Measurements from ENCODE around the gene PALMD. TPM values are rescaled to one million over a fixed set of nuclear protein-coding genes. Genes with fewer than 3 reads are reported as not detected.

The PALMD gene
- total RNA-seq, 2 experiments from 2014 or later, result not detected

DNA sequence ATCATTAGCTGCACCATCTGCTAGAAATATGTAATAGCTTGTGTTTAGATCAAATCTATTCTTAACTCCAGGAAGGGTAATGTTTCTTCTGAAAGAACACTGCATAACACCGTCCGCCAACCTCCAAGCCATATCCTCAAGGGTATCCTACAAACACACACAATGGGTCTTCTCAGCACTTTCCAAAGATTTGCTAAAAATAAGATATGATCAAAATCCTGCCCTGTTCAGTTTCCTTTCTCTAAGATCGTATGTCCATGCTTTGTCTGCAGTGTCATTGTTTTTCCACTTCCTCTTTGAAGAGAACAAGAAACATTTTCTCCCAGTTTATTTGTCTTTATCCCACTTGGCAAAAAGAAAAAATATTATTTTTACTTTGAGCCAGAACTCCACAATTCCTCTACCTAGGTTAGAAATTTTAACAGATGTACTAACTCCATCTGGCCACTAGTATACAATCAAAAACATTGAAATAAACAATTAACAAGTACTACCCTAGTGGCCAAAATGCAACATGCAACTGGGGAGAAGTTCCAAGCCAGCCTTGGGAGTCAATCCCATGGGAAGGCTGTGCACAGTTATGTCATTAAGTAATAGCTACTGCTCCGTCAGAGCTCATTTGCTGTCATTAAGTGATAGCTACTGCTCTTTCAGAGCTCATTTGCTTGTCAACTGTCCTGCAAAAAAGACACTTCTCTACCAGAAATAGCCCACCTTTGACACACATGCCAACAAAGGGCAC is 82.8 kb downstream of the PALMD start:
- Mint-ChIP-seq H3K4me1 (no peaks in the 10 kb centered on the region), H3K36me3 (ENCODE audit: low read depth) (no peaks in the 10 kb centered on the region), H3K27me3 (no peaks in the 10 kb centered on the region), H3K4me3 (no peak overlapping the region), H3K27ac (no peak overlapping the region), H3K9me3 (no peaks in the 10 kb centered on the region)
- ChIA-PET POLR2A (no interaction called here), CTCF (no interaction called here)
- no peak for DNase-seq

DNA sequence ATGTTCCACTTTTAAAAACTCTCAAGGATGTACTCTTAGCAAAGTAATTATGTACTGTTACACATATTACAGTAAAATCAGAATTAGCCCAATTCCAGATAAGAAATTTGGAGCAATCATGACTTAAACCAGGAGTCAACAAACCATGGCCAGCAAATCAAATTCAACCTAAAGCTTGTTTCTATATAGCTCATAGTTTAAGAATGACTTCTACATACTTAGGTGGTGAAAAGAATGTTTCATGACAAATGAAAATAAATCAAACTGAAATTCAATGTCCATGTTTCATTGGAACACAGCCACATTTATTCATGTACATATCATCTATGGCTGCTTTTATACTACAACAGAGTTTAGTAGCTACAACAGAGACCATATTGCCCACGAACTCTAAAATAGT is 85.5 kb downstream of the PALMD start:
- no peak for DNase-seq
- H3K27ac Mint-ChIP-seq, result no peak overlapping the region
- no peaks in the 10 kb centered on the region for H3K9me3 Mint-ChIP-seq
- no peaks in the 10 kb centered on the region for H3K36me3 Mint-ChIP-seq (ENCODE audit: low read depth)
- no peak overlapping the region for H3K4me3 Mint-ChIP-seq
- H3K4me1 Mint-ChIP-seq, result no peaks in the 10 kb centered on the region
- ChIA-PET CTCF (no interaction called here), POLR2A (no interaction called here)
- H3K27me3 Mint-ChIP-seq, result no peaks in the 10 kb centered on the region

DNA sequence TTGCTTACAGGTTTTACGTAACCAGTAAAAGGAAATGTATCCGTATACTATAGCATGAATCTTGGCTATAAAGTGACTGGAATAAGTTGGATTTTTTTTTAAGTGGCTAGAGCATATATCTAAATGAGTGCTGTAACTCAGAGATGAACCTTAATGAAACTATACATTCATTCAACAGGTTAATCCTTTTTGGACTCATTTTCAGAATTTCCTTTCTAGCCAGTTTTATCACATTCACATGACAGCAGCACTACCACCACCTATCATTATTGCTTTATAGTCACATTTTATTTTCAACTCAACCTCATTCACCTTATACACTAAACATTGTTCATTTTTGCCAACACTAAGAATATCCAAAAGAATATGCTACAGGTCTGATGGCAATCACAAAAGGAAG is 89.9 kb downstream of the PALMD start:
- no peak for DNase-seq
- ChIA-PET CTCF (no interaction called here), POLR2A (no interaction called here)
- Mint-ChIP-seq H3K4me3 (no peak overlapping the region), H3K9me3 (no peaks in the 10 kb centered on the region), H3K27me3 (no peaks in the 10 kb centered on the region), H3K27ac (no peak overlapping the region), H3K4me1 (no peaks in the 10 kb centered on the region), H3K36me3 (ENCODE audit: low read depth) (no peaks in the 10 kb centered on the region)

DNA sequence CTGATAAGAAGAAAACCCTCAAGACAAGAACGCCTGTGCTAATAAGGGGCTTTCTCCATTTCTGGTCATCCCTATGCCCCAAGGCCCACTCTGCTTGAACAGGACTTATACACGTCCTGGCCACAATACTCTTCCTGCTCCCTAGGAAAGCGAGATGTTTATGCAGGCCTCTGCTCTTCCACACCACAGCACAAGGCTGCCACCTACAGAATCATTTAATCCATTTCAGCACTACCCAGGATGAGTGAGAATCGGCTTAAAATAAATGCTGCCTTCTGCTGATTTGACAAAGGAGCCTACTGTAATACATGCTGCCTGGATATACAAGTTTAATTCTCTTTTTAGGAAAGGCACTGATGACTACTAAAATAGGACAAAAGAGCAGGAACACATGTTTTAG is 91.1 kb downstream of the PALMD start:
- H3K36me3 Mint-ChIP-seq (ENCODE audit: low read depth), result no peaks in the 10 kb centered on the region
- ChIA-PET CTCF (no interaction called here), POLR2A (no interaction called here)
- H3K9me3 Mint-ChIP-seq, result no peaks in the 10 kb centered on the region
- no peak overlapping the region for H3K27ac Mint-ChIP-seq
- no peak overlapping the region for H3K4me3 Mint-ChIP-seq
- no peaks in the 10 kb centered on the region for H3K27me3 Mint-ChIP-seq
- DNase-seq, result no peak
- H3K4me1 Mint-ChIP-seq, result no peaks in the 10 kb centered on the region

DNA sequence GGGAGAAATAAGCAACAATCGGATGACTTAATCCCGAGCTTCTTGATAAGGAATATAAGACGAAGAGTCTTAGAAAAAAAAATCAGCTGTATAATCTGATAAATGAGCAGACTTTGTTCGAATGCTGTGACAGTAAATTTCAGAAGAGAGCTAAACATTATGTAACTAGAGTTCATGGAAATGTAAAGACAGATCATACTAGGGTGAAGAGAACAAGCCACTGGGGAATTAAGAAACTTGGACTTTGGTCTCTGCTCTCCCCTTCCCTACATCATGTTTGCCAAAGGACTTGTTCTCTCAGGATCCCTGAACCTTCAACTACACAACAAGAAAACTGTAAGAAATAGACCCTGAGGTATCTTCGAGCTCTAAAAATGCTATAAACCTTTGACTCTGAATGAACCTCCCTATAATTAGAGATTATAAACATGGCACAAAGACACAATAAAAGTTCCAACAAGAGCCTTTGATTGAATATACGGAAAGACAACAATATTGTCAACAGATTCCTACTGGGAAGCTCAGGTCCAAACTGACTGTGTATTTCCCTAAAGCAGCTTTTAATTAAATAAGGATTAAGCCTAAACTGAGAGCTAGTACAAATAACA is 93.0 kb downstream of the PALMD start:
- Mint-ChIP-seq H3K36me3 (ENCODE audit: low read depth) (no peaks in the 10 kb centered on the region), H3K27me3 (no peaks in the 10 kb centered on the region), H3K4me1 (no peaks in the 10 kb centered on the region), H3K4me3 (no peak overlapping the region), H3K27ac (no peak overlapping the region), H3K9me3 (no peaks in the 10 kb centered on the region)
- ChIA-PET POLR2A (no interaction called here), CTCF (interaction anchor here (1.0 to 1.1 kb wide), 2 partner anchors 14 to 19 kb away, joined by 3 to 4 read pairs; no protein-coding TSS in a partner anchor)
- DNase-seq, result no peak

DNA sequence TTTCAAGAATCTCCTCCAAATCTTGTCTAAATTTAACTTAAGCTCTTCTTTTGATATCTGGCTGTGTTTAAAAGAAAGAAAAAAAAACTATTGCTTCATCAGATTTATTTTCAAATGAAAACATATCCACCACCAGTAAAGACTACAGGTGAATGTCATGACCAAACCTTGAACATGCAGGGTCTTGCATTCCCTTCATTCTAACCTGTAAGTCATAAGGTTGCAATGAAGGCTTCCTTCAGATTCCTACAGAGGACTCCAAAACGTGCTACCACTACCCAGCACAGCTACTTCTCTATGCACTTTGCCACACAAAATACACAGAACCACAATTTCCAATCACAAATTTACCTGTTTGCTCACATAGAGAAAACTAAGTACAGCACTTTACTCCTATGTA is 94.2 kb downstream of the PALMD start:
- CTCF ChIA-PET, result interaction anchor here (1.1 kb wide), 1 partner anchor 18 kb away, joined by 3 read pairs; no protein-coding TSS in a partner anchor
- POLR2A ChIA-PET, result no interaction called here
- Mint-ChIP-seq H3K27me3 (no peaks in the 10 kb centered on the region), H3K27ac (no peak overlapping the region), H3K4me1 (no peaks in the 10 kb centered on the region), H3K4me3 (no peak overlapping the region), H3K9me3 (no peaks in the 10 kb centered on the region), H3K36me3 (ENCODE audit: low read depth) (no peaks in the 10 kb centered on the region)
- DNase-seq, result no peak

Other genes with a start within 250 kb of the PALMD start
- 1 to 10 TPM; 1.7 to 2.1 TPM for gene FRRS1, start 120.5 kb downstream of the PALMD start, total RNA-seq
- 10 to 100 TPM; 12.6 to 13.2 TPM for gene AGL, start 204.2 kb downstream of the PALMD start, total RNA-seq

Data from activated CD4-positive, alpha-beta T cell treated with anti-CD3 and anti-CD28 coated beads, Interleukin-2, amount 10 ng/mL, durations not matched to agents 7 days and 5 days (primary cell).